NCI-H748 (cell line): ENCODE measurements around the gene NEU3.
A peak's percentile ranks its signal among the peaks of the same experiment; 100 is the strongest.
"Not testable (repeated sequence)": the region's sequence is repeated elsewhere in the genome, so short reads cannot be mapped to it uniquely, and the experiment has no call there.

Experiments used
- DNase-seq: peaks from one replicate; lab custom pipeline; 2025; ENCODE audit not compliant: unreplicated experiment; lab: John Stamatoyannopoulos, UW

The NEU3 gene, protein sequence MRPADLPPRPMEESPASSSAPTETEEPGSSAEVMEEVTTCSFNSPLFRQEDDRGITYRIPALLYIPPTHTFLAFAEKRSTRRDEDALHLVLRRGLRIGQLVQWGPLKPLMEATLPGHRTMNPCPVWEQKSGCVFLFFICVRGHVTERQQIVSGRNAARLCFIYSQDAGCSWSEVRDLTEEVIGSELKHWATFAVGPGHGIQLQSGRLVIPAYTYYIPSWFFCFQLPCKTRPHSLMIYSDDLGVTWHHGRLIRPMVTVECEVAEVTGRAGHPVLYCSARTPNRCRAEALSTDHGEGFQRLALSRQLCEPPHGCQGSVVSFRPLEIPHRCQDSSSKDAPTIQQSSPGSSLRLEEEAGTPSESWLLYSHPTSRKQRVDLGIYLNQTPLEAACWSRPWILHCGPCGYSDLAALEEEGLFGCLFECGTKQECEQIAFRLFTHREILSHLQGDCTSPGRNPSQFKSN

GRCh38 chr11:74988541-74989259 lies at the start of gene NEU3:
Gene NEU3, plus strand, starts transcription at chr11:74988933. Its CDS starts 128 bp downstream, at chr11:74989061.
- DNase-seq, result peak; percentile 90

DNA sequence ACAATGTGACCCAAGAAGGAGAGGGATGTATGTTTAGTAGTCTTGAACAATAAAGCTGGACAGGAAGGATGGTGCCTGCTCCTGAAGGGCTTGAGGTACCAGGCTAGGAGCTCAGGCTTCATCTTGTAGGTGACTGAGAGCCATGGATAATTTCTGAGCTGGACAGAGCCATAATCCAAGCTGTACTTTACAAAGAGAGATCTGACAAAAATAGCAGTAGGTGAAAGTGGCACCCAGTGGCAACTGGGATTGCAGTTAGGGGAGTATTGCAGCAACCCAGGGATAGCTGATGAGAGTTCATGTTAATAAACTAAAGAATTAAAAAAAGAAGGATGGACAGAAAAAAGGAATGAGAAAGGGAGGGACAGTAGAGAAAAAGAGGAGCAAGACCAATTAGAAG lies 47.2 kb upstream of the NEU3 start:
- no peak for DNase-seq

DNA sequence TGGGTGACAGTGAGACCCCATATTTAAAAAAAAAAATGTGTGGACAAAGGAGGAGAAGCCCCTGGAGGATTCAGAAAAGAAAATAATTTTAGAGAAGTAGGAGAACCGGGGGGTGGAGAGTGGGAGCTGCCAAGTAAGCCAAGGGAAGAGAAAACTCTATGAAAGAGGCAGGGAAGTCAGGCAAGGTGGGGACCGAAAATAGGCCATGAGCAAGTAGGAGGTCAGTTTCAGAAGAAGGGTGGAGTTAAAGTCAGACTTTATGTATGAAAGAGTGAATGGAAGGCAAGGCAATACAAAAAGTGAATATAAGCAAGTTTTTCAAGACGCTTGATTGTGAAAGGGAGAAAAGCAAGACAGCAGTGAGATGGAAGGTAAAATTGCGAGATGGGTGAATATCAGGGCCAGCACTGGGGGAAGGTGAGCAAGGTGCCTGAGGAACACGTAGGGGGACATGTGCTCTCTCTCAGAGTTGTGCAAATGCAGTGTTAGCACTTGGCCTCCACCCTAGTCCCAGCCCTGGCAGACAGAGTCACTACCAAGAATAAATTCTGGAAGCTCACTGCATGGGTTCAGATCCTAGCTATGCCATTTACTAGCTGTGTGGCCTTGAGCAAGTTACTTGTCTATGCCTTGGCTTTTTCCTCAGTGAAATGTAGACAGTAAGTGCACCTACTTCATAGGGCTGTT lies 46.5 kb upstream of the NEU3 start:
- no peak for DNase-seq

DNA sequence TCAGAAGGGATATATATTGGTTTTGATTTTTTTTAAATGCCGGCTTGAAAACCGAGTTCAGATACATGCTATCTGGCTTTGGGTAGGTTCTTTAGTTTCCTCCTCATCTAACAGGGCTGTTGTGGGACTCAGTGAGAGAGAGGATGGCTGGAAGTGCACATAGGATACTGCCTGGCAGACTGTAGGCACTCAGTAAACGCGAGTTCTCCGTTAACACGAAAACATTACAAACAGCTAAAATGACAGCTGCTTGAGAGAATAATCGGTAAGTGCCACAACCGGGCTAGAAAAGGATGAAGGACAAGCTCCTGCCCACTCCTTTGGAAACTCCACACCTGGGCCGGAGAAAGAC lies 40.2 kb upstream of the NEU3 start:
- no peak for DNase-seq

GRCh38 chr11:74948898-74949752 lies 39.6 kb upstream of the NEU3 start, which contains the start of the genes SPCS2 and XRRA1:
Gene SPCS2, plus strand, starts transcription at chr11:74949266. Its CDS starts 20 bp downstream, at chr11:74949286.
Gene XRRA1, minus strand, starts transcription at chr11:74949091. Its CDS starts 8,213 bp downstream, at chr11:74940878.
- peak; percentile 99 for DNase-seq

DNA sequence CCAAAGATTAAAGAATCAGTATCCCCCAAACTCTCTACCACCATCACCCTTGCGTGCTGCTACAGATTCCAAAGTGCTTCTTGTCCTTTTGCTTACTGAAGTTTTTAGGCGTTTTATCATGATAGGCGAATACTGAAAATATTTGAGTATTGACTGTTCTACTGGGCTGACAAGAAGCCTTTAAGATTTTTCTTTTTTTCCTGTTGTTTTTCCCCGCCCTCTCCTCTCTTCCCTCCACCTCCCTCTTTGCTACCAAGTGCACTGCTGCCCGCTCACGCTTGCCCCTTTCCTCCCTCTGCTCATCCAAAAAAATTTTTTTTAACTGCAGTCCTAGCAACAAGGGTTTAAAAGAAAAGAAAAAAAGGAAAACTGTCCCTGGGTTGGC lies 39.0 kb upstream of the NEU3 start:
- DNase-seq, result no peak

DNA sequence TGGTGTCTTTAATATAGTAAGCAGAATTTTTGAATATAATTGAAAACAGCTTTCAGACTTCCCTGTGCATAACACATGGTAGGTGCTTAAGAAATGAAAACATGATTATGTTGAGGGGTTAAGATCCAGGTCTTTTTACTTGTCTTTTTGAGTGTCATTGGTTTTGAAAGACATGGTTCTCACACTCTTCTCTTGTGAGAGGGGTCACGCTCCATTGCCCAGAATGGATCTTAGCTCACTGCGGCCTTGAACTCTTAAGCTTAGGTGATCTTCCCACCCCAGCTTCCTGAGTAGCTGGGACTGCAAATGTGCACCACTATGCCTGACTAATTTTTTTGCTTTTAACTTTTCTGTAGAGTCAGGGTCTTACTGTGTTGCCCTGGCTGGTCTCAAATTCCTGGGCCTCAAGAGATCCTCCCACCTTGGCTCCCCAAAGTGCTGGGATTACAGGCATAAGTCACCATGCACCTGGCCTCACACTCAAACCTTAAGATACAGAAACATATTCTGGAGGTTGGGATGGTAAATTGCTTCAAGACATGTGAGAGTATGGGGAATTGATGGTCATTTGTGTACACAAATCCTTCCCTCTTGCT lies 38.3 kb upstream of the NEU3 start:
- no peak for DNase-seq

DNA sequence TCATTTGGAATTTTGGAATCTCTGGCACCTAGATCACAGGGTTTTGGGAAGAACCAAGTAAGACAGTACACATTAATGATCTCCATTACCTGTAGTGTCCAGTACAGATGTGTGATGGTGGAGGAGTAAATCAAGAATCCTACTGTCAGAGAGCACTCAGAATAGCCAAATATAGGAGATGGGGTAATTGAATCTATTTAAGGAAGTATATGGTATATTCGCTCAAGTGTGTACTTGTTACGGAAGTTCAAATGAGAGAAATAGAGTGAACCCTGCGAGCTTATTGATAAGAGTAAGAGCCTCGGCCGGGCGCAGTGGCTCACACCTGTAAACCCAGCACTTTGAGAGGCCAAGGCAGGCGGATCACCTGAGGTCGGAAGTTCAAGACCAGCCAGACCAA lies 37.5 kb upstream of the NEU3 start:
- DNase-seq, result no peak

DNA sequence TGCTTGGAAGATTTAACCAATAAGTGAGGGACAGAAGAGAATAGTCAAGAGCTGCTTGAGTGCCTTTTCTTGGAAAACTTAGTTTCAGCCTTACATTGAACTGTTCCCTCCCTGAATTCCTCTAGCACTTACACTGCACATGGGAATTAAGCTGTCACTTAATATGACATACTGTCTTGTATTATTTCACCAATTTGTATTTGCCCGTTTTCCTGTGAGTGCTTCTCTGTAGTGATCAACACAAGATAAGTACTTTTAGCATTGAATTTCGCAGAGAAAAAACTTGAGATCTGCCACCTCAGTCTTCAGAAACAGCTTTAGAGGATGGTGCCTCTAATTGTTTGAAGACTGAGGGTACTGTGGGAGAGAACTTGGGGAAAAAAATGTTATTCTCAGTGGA lies 36.0 kb upstream of the NEU3 start:
- DNase-seq, result no peak

DNA sequence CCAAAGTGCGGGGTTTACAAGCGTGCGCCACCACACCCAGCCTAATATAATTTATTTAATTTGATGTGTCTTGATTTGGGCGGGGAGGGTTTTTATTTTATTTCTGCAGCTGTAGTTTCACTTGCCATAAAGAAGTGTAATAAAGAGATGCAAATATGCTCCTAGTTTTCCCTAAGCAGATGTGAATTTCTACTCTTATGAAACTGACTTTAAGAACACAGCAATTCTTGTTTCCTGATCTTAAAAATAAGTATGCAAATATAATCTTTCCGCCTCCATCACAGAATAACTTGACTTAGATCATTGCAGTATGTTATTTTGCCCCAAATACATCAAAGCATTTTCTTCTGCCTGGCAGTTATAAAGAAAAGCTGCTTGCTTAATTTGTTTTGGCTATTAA lies 35.3 kb upstream of the NEU3 start:
- no peak for DNase-seq

GRCh38 chr11:74954199-74954598 lies 34.5 kb upstream of the NEU3 start:
- no peak for DNase-seq

GRCh38 chr11:74956397-74957015 lies 32.2 kb upstream of the NEU3 start:
- no peak for DNase-seq

DNA sequence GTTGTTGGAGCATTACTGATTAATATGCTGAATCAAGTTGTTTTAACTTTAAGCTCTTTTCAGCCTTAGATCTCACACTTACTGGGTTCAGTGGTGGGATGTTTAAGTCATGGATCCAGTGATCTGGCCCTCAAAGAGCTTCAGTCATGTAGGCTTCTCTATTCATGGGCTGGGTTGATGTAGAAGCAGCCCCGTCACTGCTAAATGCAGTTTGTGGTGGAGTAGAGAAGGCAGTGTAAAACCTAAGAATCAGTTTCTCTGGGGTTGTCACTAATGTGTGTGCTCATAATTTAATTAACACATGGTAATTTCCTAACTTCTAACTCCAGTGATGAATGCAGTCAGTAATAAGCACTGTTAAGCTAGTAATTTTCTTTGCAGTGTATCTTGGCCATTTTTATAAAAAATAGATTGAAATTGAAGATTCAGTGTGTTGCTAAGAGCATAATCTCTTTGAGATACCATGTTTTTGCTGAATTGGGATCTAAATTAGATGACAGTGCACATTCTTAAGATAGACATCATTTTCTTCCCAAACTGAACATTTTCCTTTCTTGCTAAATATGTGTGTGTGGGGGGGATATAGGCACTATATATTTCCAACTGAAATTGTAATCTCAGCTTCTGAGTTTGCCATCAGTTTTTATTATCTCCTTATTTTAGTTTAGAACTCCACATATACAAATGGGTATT lies 30.6 kb upstream of the NEU3 start:
- no peak for DNase-seq

GRCh38 chr11:74960128-74960527 lies 28.6 kb upstream of the NEU3 start:
- not testable (repeated sequence) for DNase-seq

DNA sequence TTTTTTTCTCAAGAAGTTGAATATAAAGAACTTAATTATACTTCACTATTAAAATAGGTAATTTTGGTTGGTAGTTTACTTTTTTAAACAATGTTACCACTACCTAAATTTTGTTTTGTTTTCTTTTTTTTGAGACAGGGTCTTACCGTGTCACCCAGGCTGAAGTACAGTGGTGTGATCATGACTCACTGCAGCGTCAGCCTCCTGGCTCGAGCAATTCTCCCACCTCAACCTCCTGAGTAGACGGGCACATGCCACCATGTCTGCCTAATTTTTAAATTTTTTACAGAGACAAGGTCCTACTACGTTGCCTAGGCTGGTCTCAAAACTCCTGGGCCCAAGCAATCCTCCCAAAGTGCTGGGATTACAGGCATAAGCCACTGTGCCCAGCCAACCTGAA lies 22.1 kb upstream of the NEU3 start:
- DNase-seq, result no peak

- DNase-seq, result no peak
Measured at GRCh38 chr11:74970852-74971395, 17.8 kb upstream of the NEU3 start.

GRCh38 chr11:74971424-74971823 lies 17.3 kb upstream of the NEU3 start:
- no peak for DNase-seq

DNA sequence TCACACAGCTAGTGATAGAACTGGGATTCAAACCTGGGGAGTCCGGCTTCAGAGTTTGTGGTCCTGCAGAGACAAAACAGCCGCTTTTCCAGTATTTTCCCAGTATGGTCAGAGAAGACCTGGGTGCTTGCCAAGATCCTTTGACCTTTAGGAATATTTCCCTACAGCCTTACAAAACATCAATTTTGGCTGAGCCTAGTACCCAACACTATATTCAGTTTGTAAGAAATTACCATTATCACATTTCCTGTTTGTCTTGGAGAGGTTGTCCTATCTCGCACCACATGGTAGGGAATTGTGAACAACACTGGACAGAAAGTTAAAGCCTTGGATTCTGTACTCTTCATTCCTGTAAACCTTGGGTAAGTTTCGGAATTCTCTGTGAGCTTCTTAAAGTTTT lies 10.7 kb upstream of the NEU3 start:
- no peak for DNase-seq

DNA sequence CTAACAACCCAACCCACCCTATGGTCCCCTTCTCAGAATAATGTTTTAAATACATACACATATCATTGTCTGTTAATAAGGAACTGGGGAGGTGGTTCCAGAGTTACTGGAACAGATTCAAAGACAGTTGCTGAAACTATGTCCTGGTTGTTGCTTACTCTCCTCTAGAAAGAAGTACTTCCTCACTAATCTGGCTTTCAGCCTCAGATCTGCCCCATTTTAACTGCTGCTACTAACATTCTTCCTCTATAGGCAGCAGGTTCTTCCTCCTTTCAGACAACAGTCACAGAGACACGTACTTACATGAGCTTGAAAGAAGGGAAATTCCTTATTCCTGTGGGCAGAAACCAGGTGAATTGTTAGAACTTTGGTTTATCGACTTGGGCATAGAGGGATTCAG lies 8.1 kb upstream of the NEU3 start:
- no peak for DNase-seq
